ENCODE measurements around the gene SLC1A2. TPM values are rescaled to one million over a fixed set of nuclear protein-coding genes. Genes with fewer than 3 reads are reported as not detected.

The SLC1A2 gene
- total RNA-seq, 2 donors from 2014 or later: 0.54 to 0.78 TPM

DNA sequence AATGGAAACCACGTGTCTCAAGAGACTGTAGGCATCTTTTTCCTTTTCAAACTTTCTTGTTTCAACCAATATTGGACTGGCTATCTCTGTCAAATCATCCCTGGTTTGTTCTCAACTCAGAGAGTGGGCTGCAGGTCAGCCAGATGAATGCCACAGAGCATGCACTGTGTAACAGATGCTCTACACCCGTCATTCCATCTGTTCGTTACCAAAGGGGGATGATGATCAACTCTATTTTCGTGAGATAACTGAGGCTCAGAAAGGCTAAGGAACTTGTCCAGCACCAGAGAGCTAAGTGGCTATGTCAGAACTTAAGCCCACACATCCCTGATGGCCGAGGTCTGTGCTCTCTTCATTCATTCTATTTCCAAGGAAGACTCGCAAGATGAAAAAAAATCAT, 42.1 kb downstream of the SLC1A2 start:
- ATAC-seq (ENCODE audit: insufficient number of reproducible peaks, low FRiP score, low read depth) (no peak), DNase-seq (ENCODE audit: low spot score) (no peak)
- Histone ChIP-seq H3K27ac (no peak overlapping the region), H3K4me1 (ENCODE audit: control insufficient read depth in 1 of 2, low read depth in 2 of 2) (peaks cover 0 to 17% of the 10 kb centered on the region in 2 donors), H3K36me3 (no peaks in the 10 kb centered on the region), H3K4me3 (no peak overlapping the region), H3K27me3 (replicated peaks; ENCODE audit: insufficient read depth) (no peaks in the 10 kb centered on the region), H3K9me3 (no peaks in the 10 kb centered on the region)
- TF ChIP-seq, protein P1, sequence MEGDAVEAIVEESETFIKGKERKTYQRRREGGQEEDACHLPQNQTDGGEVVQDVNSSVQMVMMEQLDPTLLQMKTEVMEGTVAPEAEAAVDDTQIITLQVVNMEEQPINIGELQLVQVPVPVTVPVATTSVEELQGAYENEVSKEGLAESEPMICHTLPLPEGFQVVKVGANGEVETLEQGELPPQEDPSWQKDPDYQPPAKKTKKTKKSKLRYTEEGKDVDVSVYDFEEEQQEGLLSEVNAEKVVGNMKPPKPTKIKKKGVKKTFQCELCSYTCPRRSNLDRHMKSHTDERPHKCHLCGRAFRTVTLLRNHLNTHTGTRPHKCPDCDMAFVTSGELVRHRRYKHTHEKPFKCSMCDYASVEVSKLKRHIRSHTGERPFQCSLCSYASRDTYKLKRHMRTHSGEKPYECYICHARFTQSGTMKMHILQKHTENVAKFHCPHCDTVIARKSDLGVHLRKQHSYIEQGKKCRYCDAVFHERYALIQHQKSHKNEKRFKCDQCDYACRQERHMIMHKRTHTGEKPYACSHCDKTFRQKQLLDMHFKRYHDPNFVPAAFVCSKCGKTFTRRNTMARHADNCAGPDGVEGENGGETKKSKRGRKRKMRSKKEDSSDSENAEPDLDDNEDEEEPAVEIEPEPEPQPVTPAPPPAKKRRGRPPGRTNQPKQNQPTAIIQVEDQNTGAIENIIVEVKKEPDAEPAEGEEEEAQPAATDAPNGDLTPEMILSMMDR (IDR thresholded peaks at IDR 0.05): no peak

DNA sequence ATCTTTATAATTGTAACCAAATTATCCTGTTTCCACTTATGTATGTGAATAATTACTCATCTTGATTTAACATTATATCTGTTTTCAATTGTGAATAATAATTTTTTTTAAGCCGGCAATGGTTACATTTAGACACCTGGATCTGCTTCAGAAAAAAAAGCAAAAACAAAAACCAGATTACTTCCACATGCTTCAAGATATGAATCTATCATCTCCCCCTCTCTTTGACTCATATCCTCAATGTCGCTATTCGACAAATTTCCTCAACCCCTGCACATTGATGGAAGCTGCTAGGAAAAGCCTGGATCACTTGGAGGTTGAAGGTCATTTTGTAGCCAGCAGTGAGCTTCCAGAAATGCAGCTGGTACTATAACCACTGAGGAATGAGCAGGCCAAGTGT, 42.7 kb downstream of the SLC1A2 start:
- DNase-seq (ENCODE audit: low spot score) (no peak), ATAC-seq (ENCODE audit: insufficient number of reproducible peaks, low FRiP score, low read depth) (no peak)
- no peaks in the 10 kb centered on the region for H3K27me3 ChIP-seq (replicated peaks; ENCODE audit: insufficient read depth)
- TF ChIP-seq, protein P1 (IDR thresholded peaks at IDR 0.05): no peak
- no peaks in the 10 kb centered on the region for H3K9me3 ChIP-seq
- no peak overlapping the region for H3K27ac ChIP-seq
- no peak overlapping the region for H3K4me3 ChIP-seq
- peaks cover 0 to 17% of the 10 kb centered on the region in 2 donors for H3K4me1 ChIP-seq (ENCODE audit: control insufficient read depth in 1 of 2, low read depth in 2 of 2)
- H3K36me3 ChIP-seq: no peaks in the 10 kb centered on the region

DNA sequence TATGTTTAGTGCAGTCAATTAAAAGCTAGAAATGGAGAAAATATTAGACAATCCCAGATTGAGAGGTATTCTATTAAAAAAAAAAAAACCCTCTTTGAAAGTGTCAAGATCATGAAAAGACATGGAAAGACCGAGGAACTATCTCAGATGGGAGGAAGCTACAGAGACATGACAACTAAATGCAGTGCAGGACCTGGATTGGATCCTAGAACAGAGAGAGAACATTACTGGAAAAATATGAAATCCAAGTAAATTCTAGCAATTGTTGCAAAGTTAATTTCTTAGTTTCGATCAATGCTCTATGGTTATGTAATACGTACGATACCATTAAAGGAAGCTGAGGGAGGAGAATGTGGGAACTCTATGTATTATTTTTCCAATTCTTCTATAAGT, 43.2 kb downstream of the SLC1A2 start:
- Histone ChIP-seq H3K27ac (no peak overlapping the region), H3K4me1 (ENCODE audit: control insufficient read depth in 1 of 2, low read depth in 2 of 2) (peaks cover 0 to 13% of the 10 kb centered on the region in 2 donors), H3K9me3 (no peaks in the 10 kb centered on the region), H3K36me3 (no peaks in the 10 kb centered on the region), H3K4me3 (no peak overlapping the region), H3K27me3 (replicated peaks; ENCODE audit: insufficient read depth) (no peaks in the 10 kb centered on the region)
- TF ChIP-seq, protein P1 (IDR thresholded peaks at IDR 0.05): no peak
- ATAC-seq (ENCODE audit: insufficient number of reproducible peaks, low FRiP score, low read depth) (no peak), DNase-seq (ENCODE audit: low spot score) (no peak)

DNA sequence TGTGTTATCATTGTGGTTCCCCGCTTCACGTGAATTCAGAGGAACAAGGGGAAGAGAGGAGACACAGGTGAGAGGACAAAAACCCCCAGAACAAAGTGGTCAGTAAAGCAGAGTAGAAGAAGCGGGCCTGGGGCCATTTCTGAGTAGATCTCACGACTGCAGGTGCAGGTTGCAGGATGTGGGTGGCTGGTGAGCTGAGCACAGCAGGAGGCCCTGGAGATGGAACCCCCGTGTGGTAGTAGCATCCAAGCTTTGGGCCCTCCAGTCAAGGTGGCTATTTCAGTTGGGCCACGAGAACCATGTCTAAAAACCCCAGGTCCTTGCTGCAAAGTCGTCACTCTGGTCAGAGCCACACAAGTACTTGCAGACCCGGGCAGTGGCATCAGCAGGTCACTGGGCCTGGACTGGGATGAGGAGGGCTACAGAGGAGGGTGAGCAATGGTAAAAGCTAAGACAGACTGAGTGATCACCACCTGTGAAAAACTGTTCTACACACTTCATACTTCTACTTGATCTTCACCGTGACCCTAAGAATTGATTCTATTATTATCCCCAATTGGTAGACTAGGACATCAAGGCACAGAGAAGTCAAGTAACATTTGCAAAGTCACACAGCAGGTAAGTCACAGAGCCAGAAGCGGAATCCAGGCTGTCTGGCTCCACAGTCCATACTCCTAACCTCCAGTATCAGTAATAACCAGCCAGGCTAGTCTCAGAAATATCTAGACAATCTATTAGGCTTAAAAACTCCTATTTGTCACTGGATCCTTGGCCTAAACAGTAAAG, 43.8 kb downstream of the SLC1A2 start:
- TF ChIP-seq, protein P1 (IDR thresholded peaks at IDR 0.05): no peak
- no peaks in the 10 kb centered on the region for H3K27me3 ChIP-seq (replicated peaks; ENCODE audit: insufficient read depth)
- no peak for DNase-seq (ENCODE audit: low spot score)
- H3K4me3 ChIP-seq: no peak overlapping the region
- no peak overlapping the region for H3K27ac ChIP-seq
- no peaks in the 10 kb centered on the region for H3K36me3 ChIP-seq
- no peaks in the 10 kb centered on the region for H3K9me3 ChIP-seq
- ATAC-seq (ENCODE audit: insufficient number of reproducible peaks, low FRiP score, low read depth): no peak
- H3K4me1 ChIP-seq (ENCODE audit: control insufficient read depth in 1 of 2, low read depth in 2 of 2): peaks cover 0 to 7% of the 10 kb centered on the region in 2 donors

DNA sequence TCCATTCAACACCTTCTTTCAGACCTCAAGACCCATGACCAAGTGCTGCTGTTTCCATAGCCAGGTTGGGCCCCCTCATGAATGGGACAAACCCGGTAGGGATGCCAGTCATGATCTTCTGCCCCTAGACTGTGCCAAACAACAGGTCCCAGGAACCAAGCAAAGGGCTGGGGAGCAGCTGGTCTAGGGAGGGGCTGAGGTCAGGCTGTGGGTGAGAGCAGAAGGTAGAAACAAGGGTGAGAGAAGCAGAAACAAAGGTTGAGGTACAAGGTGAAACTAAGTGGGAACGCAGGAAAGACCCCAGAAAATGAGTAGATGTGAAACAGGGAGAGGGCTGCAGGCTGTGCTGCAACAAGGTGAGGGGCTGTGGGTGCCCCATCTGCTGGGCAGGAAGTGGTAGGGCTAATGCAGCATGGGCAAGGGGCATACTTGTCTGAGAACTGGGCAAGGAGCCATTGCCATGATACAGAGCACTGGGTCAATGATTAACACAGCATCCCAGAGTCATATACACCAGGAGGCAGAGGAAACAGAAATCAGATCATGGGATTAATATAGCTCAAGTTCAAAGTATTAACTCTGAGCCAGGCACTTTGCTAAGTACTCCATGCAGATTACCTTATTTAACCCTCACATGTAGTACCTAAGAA, 45.9 kb downstream of the SLC1A2 start:
- TF ChIP-seq, protein P1 (IDR thresholded peaks at IDR 0.05): no peak
- Histone ChIP-seq H3K27me3 (replicated peaks; ENCODE audit: insufficient read depth) (no peaks in the 10 kb centered on the region), H3K9me3 (no peaks in the 10 kb centered on the region), H3K4me1 (ENCODE audit: control insufficient read depth in 1 of 2, low read depth in 2 of 2) (no peaks in the 10 kb centered on the region), H3K4me3 (no peak overlapping the region), H3K27ac (no peak overlapping the region), H3K36me3 (no peaks in the 10 kb centered on the region)
- DNase-seq (ENCODE audit: low spot score) (no peak), ATAC-seq (ENCODE audit: insufficient number of reproducible peaks, low FRiP score, low read depth) (no peak)
